Tibial nerve (tissue), 4 donors: ENCODE results near the gene PHLPP1.

Experiments used
- EP300 ChIP-seq, 2 donors: sonication (generic); formaldehyde crosslinking; IDR thresholded peaks; one replicate each; pipeline ENCODE4 v1.6.1; 2017; ENCODE audit warnings: antibody characterized with exemption in 2 of 2, mild to moderate bottlenecking in 1 of 2
- POLR2A ChIP-seq, 2 donors: fragments of 450-650 bp; IDR thresholded peaks; one replicate each; pipeline ENCODE4 v1.6.1; 2017; ENCODE audit warnings: antibody characterized with exemption in 2 of 2, mild to moderate bottlenecking in 2 of 2, moderate library complexity in 2 of 2
- TF ChIP-seq, protein P1 (sequence below), 5 experiments: fragments of 200-600 bp in 3 of 5; fragments of 450-650 bp in 2 of 5; sonication (generic) in 3 of 5; IDR thresholded peaks; one replicate each; pipeline ENCODE4 v1.5.1; 2016 to 2019; ENCODE audit warnings: antibody characterized with exemption in 5 of 5, mild to moderate bottlenecking in 3 of 5, moderate library complexity in 2 of 5

DNA sequence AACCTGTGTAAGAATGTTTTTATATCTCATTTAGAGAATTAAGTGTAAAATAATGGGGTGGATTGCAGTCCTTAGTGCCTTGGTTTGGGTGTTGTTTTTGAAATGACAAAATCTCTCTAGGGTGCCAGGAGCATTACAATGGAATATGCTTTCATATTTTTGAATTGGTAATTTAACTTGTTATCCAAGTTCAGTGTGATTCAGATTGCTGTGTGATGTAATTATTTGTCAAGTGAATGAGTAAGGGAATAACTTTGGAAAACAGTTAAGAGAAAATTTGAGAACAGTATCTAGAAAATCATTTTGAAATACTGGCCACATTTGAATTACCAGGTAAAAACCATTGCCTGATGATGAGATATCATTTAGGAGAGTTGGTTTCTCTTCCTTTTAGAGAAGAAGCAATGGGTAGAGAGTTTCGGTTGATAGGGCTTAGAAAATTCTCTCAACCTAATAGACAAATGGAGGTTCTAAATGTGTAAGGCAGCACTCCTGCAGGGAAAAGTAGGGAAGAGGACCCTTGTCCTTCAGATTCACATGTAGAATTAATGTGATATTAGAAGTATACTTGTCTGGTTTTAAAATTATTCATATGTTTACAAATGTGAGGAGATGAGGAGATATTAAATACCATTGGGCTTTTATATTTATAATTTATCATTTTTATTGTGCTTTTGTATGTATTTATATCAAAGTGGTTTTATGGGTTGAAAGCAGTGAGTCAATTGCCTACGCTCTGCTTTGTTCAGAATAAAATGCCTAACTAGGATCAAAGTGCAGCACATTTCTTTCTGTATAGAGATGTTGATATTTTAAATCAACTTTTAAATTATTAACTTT, 124.8 kb downstream of the PHLPP1 start:
- TF ChIP-seq, protein P1, sequence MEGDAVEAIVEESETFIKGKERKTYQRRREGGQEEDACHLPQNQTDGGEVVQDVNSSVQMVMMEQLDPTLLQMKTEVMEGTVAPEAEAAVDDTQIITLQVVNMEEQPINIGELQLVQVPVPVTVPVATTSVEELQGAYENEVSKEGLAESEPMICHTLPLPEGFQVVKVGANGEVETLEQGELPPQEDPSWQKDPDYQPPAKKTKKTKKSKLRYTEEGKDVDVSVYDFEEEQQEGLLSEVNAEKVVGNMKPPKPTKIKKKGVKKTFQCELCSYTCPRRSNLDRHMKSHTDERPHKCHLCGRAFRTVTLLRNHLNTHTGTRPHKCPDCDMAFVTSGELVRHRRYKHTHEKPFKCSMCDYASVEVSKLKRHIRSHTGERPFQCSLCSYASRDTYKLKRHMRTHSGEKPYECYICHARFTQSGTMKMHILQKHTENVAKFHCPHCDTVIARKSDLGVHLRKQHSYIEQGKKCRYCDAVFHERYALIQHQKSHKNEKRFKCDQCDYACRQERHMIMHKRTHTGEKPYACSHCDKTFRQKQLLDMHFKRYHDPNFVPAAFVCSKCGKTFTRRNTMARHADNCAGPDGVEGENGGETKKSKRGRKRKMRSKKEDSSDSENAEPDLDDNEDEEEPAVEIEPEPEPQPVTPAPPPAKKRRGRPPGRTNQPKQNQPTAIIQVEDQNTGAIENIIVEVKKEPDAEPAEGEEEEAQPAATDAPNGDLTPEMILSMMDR (IDR thresholded peaks at IDR 0.05) = no peak
- no peak for TF ChIP-seq POLR2A (IDR thresholded peaks at IDR 0.05)
- TF ChIP-seq EP300 (IDR thresholded peaks at IDR 0.05) = no peak
